Measurements from ENCODE around the gene CD48.

Gene CD48

DNA sequence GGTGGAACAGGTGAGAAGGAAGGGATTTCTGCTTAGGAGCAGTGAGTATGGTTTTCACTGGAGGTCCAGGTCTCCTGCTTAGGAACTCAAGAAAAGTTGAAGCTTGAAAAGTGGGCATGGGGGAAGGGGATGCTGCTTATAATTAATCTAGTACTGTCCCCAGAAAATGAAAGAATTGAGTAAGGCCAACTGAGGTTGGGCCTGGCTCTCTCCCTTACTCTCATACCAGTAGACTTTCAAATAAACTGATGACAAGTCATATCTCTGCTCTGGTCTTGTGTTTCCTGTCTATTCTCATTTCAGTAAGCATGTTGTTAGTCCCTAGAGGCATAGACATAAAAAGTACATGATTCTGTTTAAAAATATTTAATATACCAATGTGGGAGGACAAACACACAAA is 26.4 kb downstream of the CD48 start:
- Mint-ChIP-seq H3K4me3 (peak overlapping the region; percentile 51), H3K4me1 (peaks cover 91% of the 10 kb centered on the region), H3K27me3 (no peaks in the 10 kb centered on the region), H3K36me3 (ENCODE audit: low read depth) (peaks cover 95% of the 10 kb centered on the region), H3K27ac (peak overlapping the region; percentile 78), H3K9me3 (no peaks in the 10 kb centered on the region)
- no peak for ATAC-seq
- no peak for DNase-seq

DNA sequence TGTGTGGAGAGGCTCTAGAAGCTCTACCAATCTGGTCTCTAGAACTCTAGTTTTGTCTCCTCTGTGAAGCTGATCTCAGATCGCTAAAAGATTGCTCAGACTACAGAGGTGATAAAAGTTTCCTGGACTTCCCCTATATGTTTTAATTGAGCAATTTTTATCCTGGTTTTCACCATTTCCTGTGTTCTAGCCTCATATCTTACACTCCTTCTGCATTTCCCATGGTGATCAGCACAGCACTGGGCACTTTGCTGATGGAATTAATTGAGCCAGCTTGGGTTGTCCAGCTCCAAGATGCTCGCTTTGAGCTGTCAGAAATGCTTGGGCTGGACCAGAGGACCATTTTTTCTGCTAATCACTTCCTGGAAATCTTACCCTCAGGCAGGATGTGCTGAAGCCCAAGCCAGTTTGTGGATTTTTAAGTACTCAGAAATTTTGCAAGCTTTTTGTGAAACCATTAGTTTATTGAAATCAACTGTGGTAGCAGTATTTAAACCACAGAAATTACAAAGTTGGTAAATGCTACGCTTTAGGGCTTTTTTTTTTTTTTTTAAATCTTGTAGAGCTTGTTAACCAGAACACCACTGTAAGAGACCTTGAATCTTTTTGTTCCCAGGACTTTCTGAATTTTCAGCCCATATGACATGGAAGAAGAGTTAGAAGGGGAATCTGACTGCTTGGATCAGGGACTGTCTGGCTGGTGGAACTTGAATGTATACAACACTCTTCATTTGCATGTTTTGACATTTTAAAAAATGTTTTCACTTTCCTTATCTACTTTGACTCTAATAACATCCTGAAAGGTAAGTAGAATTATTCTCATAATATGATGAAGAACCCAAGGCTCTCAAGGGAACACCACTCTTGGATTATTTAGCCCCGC is 28.4 kb downstream of the CD48 start:
- peaks cover 94% of the 10 kb centered on the region for H3K36me3 Mint-ChIP-seq (ENCODE audit: low read depth)
- ATAC-seq (peak; percentile 44), DNase-seq (no peak)
- no peaks in the 10 kb centered on the region for H3K27me3 Mint-ChIP-seq
- H3K27ac Mint-ChIP-seq, result peak overlapping the region; percentile 78
- H3K9me3 Mint-ChIP-seq, result no peaks in the 10 kb centered on the region
- H3K4me3 Mint-ChIP-seq, result peak overlapping the region; percentile 54
- H3K4me1 Mint-ChIP-seq, result peaks cover 72% of the 10 kb centered on the region

DNA sequence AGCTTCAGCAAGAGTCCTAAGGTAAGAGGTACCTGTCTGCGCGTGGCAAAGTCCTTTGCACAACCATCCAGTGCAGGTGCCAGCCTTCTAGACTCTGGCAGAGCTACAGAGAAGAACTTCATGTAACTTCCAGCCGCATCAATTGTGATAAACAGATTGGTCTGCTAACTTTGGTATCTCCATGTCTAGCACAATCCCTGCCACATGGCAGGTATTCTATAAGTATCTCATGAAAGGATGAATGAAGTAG is 29.8 kb downstream of the CD48 start:
- no peak for ATAC-seq
- Mint-ChIP-seq H3K27ac (peak overlapping the region; percentile 78), H3K27me3 (no peaks in the 10 kb centered on the region), H3K4me1 (peaks cover 69% of the 10 kb centered on the region), H3K36me3 (ENCODE audit: low read depth) (peaks cover 93% of the 10 kb centered on the region), H3K9me3 (no peaks in the 10 kb centered on the region), H3K4me3 (no peak overlapping the region)
- DNase-seq, result no peak

DNA sequence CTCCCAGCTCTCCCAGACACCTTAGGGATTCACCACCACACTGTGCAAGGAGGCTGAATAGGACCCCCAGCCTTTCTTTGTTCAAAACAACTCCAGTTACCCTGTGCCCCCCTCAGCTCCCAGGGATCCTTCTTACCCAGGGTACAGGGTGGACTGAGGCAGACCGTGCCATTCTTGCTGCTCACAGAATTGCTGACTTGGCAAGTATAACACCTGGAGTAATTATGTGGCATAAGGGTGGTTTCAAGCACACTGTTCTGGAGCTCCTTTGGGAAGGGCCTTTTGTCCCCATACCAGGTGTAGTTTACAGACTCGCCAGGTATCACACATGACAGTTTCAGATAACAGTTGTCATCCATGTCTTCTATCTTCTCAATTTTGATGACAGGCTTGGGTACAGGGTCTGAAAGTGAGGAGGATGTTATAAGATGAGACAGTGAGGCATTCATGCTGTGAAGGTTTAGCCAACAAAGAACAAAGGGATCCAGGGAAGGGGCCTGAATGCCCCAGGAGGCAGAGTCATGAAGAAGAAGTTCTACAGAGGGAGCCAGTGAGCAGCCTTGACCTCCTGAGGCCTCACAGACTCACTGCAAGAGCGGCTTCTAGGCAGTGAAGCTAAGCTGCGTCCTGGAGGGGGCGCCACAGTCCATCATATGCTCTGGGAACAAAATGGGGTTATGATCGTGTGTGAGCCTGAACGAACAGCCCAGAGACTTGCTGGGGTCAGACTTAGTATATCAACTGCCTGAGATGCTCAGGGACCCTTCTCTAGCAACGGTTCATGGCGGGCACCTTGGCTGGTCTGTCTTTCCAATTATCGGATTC is 30.3 kb downstream of the CD48 start:
- ATAC-seq (peak; percentile 68), DNase-seq (peak; percentile 87)
- Mint-ChIP-seq H3K9me3 (no peaks in the 10 kb centered on the region), H3K27me3 (no peaks in the 10 kb centered on the region), H3K4me3 (no peak overlapping the region), H3K4me1 (peaks cover 67% of the 10 kb centered on the region), H3K27ac (peak overlapping the region; percentile 78), H3K36me3 (ENCODE audit: low read depth) (peaks cover 89% of the 10 kb centered on the region)

DNA sequence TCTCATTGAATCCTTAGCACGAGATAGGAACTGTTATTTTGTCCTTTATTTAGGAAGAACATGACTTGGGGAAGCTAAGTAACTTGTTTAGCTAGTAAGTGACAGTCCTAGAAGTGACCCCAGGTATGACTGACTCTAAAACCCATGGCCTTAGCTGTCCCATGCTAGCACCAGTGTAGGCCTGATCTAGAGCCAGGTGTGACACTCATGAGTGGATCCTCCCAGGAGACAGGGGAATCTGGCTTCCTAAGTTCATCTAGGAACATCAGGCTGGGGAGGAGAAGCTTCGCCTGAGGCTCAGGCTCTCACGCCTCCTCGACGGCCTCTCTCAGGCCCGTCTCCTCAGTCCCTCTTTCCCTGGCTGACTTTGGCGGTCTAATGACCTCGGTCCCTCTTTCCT is 31.2 kb downstream of the CD48 start:
- no peak for ATAC-seq
- Mint-ChIP-seq H3K36me3 (ENCODE audit: low read depth) (peaks cover 83% of the 10 kb centered on the region), H3K4me3 (no peak overlapping the region)

DNA sequence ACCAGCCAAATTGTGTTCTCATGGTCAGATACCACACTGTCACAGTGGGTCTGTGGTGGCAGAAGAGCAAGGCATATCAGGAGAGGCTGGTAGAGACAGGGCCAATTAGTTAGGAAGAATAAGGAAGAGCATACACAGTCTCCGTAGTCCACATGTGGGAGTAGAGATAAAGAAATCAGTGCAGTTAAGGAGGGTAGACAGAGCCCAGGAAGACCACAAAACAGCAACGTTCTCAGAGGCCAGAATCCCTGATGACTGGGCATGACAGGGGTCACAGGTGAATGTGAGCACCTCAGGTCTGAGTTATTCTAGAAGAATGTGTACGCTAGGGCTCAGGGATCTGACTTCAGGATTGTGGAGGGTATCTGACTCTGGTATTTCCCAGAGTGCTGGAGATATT is 31.7 kb downstream of the CD48 start:
- no peak for ATAC-seq
- Mint-ChIP-seq H3K27me3 (no peaks in the 10 kb centered on the region), H3K27ac (peak overlapping the region; percentile 20), H3K36me3 (ENCODE audit: low read depth) (peaks cover 77% of the 10 kb centered on the region), H3K4me1 (peaks cover 61% of the 10 kb centered on the region), H3K9me3 (no peaks in the 10 kb centered on the region), H3K4me3 (no peak overlapping the region)
- no peak for DNase-seq

More for the DNA sequence above, 31.2 kb downstream of the CD48 start:
- Mint-ChIP-seq H3K9me3 (no peaks in the 10 kb centered on the region), H3K27ac (peak overlapping the region; percentile 76), H3K4me1 (peaks cover 66% of the 10 kb centered on the region), H3K27me3 (no peaks in the 10 kb centered on the region)
- DNase-seq, result no peak

DNA sequence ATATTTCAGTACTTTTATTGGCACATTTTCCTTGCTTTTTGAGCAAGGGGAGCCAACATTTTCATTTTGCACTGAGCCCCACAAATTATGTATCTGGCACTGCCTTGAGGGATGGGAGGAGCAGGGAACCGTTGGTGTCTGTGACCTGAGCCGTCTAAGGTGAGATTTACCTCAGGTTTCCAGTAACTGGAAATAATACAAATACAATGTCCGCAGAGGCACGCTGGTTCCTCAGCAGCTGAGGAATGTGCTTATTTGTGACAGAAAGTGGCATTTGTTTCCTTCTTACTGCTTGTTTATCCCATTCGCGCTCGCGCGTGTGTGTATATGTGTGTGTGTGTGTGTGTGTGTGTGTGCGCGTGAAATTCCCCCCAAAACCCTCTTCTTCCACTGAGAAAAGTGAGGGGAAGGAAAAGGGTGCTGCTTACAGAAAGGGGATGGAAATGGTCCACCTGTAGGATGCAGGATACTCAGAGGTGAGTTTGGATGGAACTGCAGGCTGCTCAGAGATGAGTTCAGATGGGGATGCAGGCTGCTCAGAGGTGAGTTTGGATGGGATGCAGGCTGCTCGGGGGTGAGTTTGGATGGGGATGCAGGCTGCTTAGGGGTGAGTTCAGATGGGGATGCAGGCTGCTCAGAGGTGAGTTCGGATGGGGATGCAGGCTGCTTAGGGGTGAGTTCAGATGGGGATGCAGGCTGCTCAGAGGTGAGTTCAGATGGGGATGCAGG is 34.6 kb downstream of the CD48 start:
- peak overlapping the region; percentile 67 for H3K27ac Mint-ChIP-seq
- H3K4me3 Mint-ChIP-seq, result no peak overlapping the region
- ATAC-seq, result no peak
- peaks cover 33% of the 10 kb centered on the region for H3K4me1 Mint-ChIP-seq
- no peaks in the 10 kb centered on the region for H3K9me3 Mint-ChIP-seq
- H3K27me3 Mint-ChIP-seq, result no peaks in the 10 kb centered on the region
- H3K36me3 Mint-ChIP-seq (ENCODE audit: low read depth), result peaks cover 51% of the 10 kb centered on the region
- DNase-seq, result no peak

DNA sequence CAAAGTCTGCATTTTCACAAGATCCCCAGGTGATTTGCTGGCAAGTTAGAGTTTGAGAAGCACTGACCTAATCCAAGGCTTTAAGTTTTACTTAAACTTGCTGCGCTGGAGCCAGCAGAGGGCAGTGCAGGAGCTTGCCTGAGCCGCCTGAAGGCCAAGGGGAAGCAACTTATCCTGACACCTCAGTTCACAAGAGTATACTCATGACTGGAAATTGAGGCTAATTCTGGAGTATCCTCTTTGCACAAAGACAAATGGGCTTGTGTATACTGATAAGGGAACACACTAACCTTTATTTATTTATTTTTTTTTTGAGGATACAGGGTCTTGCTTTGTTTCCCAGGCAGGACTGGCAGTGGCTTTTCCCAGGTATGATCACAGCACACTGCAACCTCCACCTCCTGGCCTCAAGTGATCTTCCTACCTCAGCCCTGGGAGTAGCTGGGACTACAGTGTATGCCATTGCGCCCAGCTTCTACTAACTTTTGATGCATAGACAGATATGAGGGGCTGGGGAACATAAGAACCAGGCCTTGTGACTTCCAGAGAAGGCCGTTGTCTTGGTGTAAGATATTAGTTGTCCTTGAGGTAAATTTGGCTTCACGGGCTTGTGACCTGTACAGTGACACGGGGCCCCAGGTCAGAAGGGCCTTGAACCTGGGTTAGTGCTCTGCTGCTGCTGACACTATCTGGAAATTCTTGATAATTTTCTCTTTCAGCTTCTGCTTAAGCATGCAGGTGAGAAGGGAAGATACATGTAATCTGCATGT is 35.8 kb downstream of the CD48 start:
- ATAC-seq, result peak; percentile 65
- peak; percentile 78 for DNase-seq
- Mint-ChIP-seq H3K4me3 (no peak overlapping the region), H3K36me3 (ENCODE audit: low read depth) (peaks cover 44% of the 10 kb centered on the region), H3K9me3 (peaks cover under 1% of the 10 kb centered on the region), H3K27ac (peak overlapping the region; percentile 64), H3K27me3 (no peaks in the 10 kb centered on the region), H3K4me1 (peaks cover 29% of the 10 kb centered on the region)

DNA sequence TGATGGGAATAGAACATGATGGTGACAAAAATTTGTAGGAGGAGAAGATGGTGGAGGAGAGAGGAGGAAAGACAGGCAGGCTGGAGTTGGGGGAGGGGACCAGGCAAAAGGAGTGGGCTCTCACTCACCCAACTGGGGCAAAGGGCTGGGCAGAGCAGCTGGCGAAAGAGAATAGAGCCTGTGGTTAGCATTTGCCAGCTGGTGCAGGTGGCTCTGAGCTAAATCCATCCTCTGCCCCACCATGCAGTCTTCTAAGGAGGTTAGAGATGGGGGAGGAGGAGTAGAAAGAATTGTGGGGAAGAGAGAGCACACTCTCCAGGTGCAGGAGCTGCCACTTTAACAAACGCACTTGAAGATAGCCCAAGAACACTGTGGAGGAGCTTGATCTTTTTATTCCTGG is 37.2 kb downstream of the CD48 start:
- H3K27me3 Mint-ChIP-seq, result no peaks in the 10 kb centered on the region
- H3K9me3 Mint-ChIP-seq, result peaks cover 9% of the 10 kb centered on the region
- peaks cover 33% of the 10 kb centered on the region for H3K4me1 Mint-ChIP-seq
- no peak overlapping the region for H3K4me3 Mint-ChIP-seq
- ATAC-seq, result no peak
- H3K36me3 Mint-ChIP-seq (ENCODE audit: low read depth), result peaks cover 41% of the 10 kb centered on the region
- no peak overlapping the region for H3K27ac Mint-ChIP-seq
- DNase-seq, result no peak

DNA sequence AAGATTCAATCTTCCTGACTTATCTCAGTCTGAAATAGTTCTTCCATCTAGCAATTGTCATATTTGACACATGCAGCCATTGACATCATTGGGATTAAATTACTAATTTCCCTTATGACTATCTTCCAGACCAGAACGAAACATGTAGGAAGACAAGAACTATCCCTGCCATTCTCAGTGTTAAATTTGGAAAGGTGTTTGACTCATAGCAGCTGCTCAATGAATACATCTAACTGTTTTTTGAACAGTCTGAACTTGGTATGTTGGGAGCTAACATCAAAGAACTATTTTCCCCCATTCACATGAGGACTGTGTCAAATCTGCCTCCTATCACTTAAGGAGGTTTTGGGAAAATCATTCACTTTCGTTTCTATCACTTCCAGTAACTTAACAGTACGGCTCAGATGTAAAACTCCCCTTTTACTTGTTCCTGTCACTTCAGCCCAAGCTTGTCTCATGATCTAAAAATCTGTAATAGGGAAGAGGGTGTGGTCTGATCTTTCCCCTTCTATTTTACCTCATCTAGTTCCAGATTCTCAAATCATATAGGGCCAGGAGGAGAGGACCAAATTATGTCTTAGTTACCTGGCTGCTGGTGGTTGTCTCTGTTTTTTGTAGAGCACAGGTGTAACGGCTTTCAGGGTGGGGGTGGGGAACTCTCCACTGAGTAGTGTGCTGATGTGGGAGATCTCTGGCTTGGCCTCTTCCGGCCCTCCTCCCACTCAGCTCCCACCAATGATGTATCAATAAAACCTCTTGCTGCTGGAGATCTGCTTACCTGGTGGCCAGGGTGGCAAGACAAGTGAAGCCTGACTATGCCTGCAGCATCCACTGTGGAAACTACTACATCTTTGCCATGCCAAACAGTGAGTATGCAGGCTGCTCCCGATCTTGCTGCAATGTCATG is 38.6 kb downstream of the CD48 start:
- DNase-seq (no peak), ATAC-seq (peak; percentile 38)
- Mint-ChIP-seq H3K27ac (no peak overlapping the region), H3K36me3 (ENCODE audit: low read depth) (peaks cover 37% of the 10 kb centered on the region), H3K9me3 (peaks cover 18% of the 10 kb centered on the region), H3K4me3 (no peak overlapping the region), H3K4me1 (peaks cover 35% of the 10 kb centered on the region), H3K27me3 (no peaks in the 10 kb centered on the region)

DNA sequence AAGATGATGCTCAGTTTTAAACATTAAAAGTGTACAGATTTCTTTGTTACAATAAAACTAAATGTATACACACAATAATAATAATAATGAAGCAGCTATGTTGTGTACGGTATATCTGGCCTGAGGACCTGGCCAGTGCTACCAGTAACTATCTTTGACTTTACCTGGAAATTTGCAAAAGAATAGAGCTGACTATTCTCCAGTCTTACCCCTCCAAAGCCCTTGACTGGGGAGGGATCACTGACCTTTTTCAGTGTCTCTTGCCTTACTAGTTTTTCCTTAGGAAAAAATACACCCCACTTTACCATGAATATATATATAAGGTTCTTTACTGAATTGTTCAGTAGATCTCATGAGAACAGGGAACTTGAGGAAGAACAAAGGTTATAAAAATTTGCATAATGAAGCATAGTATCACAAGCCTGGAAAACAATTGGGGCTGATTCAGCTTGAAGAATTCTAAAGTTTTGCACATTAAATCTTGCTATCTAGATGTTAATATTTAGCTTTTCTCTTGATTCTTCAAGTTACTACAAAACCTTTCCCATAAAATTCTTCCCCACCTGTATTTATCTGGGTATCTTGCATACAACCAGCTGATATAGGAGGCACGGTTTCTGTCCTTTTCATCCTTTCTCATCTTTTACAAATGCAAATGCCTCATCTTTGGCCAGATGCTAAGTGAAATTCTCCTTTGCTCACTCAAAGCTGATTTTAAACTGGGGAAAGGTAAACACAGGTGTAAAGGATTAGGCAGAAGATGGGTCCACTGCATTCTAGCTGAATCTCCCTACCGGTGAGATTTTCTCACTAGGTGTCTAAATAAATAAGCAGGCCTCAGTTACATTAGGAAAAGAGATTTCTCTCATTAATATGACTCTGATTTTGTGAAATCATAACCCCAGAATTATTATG is 39.8 kb downstream of the CD48 start:
- peak overlapping the region; percentile 36 for H3K27ac Mint-ChIP-seq
- peaks cover 31% of the 10 kb centered on the region for H3K36me3 Mint-ChIP-seq (ENCODE audit: low read depth)
- peaks cover 18% of the 10 kb centered on the region for H3K9me3 Mint-ChIP-seq
- ATAC-seq (no peak), DNase-seq (no peak)
- H3K27me3 Mint-ChIP-seq, result no peaks in the 10 kb centered on the region
- peaks cover 32% of the 10 kb centered on the region for H3K4me1 Mint-ChIP-seq
- no peak overlapping the region for H3K4me3 Mint-ChIP-seq

DNA sequence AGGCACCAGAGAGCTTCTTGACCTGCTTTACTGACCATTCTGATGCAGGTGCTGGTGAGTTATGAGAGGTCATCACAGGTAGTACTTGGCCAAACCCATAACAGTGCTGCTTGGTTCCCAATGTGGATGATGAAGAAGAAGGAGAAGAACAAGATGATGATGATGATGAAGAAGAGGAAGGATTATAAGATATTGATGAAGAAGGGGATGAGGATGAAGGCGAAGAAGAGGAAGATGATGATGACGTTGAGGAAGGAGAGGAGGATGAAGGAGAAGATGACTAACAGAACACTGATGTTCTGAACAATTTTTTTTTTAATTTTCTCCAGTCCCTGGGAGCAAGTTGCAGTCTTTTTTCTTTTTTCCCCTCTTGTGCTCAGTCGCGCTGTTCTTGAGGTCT is 40.9 kb downstream of the CD48 start:
- peaks cover 18% of the 10 kb centered on the region for H3K9me3 Mint-ChIP-seq
- no peak for DNase-seq
- H3K4me1 Mint-ChIP-seq, result peaks cover 34% of the 10 kb centered on the region
- H3K27me3 Mint-ChIP-seq, result no peaks in the 10 kb centered on the region
- H3K4me3 Mint-ChIP-seq, result no peak overlapping the region
- peaks cover 29% of the 10 kb centered on the region for H3K36me3 Mint-ChIP-seq (ENCODE audit: low read depth)
- H3K27ac Mint-ChIP-seq, result no peak overlapping the region
- ATAC-seq, result no peak
